ENCODE data around the gene KIAA0232. TPM values are rescaled to one million over a fixed set of nuclear protein-coding genes. Genes with fewer than 3 reads are reported as not detected.

KIAA0232 gene
- total RNA-seq, 4 donors from 2014 or later, result 34.6 to 54.0 (median 47.8) TPM

GRCh38 chr4:6773616-6774540 is 8.6 kb upstream of the KIAA0232 start:
- Histone ChIP-seq H3K4me1 (peaks cover 0 to 20% (median 7%) of the 10 kb centered on the region in 4 donors), H3K9me3 (no peaks in the 10 kb centered on the region)
- TF ChIP-seq POLR2A (IDR thresholded peaks at IDR 0.05; ENCODE audit: low read depth) (no peak), EP300 (IDR thresholded peaks at IDR 0.05) (no peak), POLR2AphosphoS5 (IDR thresholded peaks at IDR 0.05) (no peak)
- TF ChIP-seq, protein P1, sequence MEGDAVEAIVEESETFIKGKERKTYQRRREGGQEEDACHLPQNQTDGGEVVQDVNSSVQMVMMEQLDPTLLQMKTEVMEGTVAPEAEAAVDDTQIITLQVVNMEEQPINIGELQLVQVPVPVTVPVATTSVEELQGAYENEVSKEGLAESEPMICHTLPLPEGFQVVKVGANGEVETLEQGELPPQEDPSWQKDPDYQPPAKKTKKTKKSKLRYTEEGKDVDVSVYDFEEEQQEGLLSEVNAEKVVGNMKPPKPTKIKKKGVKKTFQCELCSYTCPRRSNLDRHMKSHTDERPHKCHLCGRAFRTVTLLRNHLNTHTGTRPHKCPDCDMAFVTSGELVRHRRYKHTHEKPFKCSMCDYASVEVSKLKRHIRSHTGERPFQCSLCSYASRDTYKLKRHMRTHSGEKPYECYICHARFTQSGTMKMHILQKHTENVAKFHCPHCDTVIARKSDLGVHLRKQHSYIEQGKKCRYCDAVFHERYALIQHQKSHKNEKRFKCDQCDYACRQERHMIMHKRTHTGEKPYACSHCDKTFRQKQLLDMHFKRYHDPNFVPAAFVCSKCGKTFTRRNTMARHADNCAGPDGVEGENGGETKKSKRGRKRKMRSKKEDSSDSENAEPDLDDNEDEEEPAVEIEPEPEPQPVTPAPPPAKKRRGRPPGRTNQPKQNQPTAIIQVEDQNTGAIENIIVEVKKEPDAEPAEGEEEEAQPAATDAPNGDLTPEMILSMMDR (IDR thresholded peaks at IDR 0.05), result no peak

GRCh38 chr4:6775746-6776145 is 6.8 kb upstream of the KIAA0232 start:
- Histone ChIP-seq H3K9me3 (no peaks in the 10 kb centered on the region), H3K27me3 (no peaks in the 10 kb centered on the region), H3K36me3 (no peaks in the 10 kb centered on the region), H3K4me3 (no peak overlapping the region), H3K27ac (replicated peaks in 1 of 4) (no peak overlapping the region), H3K4me1 (peaks cover 0 to 15% (median 5%) of the 10 kb centered on the region in 4 donors)
- intact Hi-C loops (cut with DNase I), result no loop called here
- 82% methylated on average over 7 of the region's 7 CpGs for WGBS
- TF ChIP-seq POLR2AphosphoS5 (IDR thresholded peaks at IDR 0.05), result no peak
- no peak for TF ChIP-seq EP300 (IDR thresholded peaks at IDR 0.05)
- TF ChIP-seq POLR2A (IDR thresholded peaks at IDR 0.05; ENCODE audit: low read depth), result no peak
- TF ChIP-seq, protein P1 (IDR thresholded peaks at IDR 0.05), result no peak
- DNase-seq (ENCODE audit: extremely low spot score), result no peak

More at GRCh38 chr4:6773616-6774540, 8.6 kb upstream of the KIAA0232 start:
- Histone ChIP-seq H3K27ac (replicated peaks in 1 of 4) (no peak overlapping the region), H3K4me3 (no peak overlapping the region), H3K36me3 (no peaks in the 10 kb centered on the region), H3K27me3 (no peaks in the 10 kb centered on the region)
- no peak for DNase-seq (ENCODE audit: extremely low spot score)
- 91% methylated on average over 16 of the region's 16 CpGs for WGBS
- intact Hi-C loops (cut with DNase I), result no loop called here

- H3K9me3 ChIP-seq, result no peaks in the 10 kb centered on the region
- intact Hi-C loops (cut with DNase I), result no loop called here
- H3K27ac ChIP-seq (replicated peaks in 1 of 4), result no peak overlapping the region
- DNase-seq (ENCODE audit: extremely low spot score), result no peak
- no peak overlapping the region for H3K4me3 ChIP-seq
- TF ChIP-seq, protein P1 (IDR thresholded peaks at IDR 0.05), result no peak
- TF ChIP-seq POLR2AphosphoS5 (IDR thresholded peaks at IDR 0.05), result no peak
- TF ChIP-seq EP300 (IDR thresholded peaks at IDR 0.05), result no peak
- TF ChIP-seq POLR2A (IDR thresholded peaks at IDR 0.05; ENCODE audit: low read depth), result no peak
- peaks cover 10 to 17% (median 11%) of the 10 kb centered on the region in 4 donors for H3K4me1 ChIP-seq
- no peaks in the 10 kb centered on the region for H3K36me3 ChIP-seq
- 77% methylated on average over 12 of the region's 12 CpGs for WGBS
- no peaks in the 10 kb centered on the region for H3K27me3 ChIP-seq
These were observed 5.4 kb upstream of the KIAA0232 start for GRCh38 chr4:6776920-6777635.

DNA sequence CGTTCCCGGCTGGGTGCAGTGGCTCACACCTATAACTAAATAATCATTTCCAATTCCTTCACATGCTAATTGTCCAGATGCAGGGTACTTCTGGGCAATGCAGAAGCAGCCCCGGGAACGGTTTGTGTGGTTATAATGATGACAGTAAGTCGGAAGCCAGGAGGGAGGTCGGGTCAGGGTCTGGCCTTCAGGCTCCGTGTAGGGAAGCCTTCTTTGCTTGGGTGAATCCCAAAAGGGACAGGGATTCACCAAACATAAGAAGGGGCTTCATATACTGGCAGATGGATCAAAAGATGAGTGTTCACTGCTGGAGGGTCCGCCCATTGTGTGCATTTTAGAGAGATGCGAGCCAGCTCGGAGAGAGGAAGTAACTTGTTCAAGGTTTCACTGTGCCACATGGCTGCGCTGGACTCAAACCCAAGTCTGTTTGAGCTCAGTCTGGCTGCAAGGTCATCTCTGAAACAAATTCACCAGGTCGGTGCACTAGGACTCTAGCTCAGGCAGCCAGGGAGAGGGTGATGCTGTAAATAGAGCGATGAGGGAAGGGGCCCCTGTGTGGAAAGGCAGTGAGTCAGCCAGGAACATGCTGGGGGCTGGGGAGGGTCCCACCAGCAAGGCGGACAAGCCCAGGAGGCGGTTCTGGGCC is 4.8 kb upstream of the KIAA0232 start:
- Histone ChIP-seq H3K27ac (replicated peaks in 1 of 4) (no peak overlapping the region), H3K36me3 (no peaks in the 10 kb centered on the region), H3K9me3 (no peaks in the 10 kb centered on the region), H3K4me3 (no peak overlapping the region), H3K4me1 (peaks cover 7 to 11% (median 9%) of the 10 kb centered on the region in 4 donors), H3K27me3 (no peaks in the 10 kb centered on the region)
- no peak for TF ChIP-seq POLR2AphosphoS5 (IDR thresholded peaks at IDR 0.05)
- TF ChIP-seq EP300 (IDR thresholded peaks at IDR 0.05), result no peak
- TF ChIP-seq, protein P1 (IDR thresholded peaks at IDR 0.05), result no peak
- TF ChIP-seq POLR2A (IDR thresholded peaks at IDR 0.05; ENCODE audit: low read depth), result no peak
- intact Hi-C loops (cut with DNase I), result no loop called here
- DNase-seq (ENCODE audit: extremely low spot score), result no peak
- WGBS, result 75% methylated on average over 14 of the region's 15 CpGs

Measured in esophagus muscularis mucosa (tissue), 4 donors.